Activated T-helper 1 cell treated with anti-CD3 and anti-CD28 coated beads, Interleukin-12 subunit alpha, Interleukin-12 subunit beta, Interleukin-2, Interleukin-4 antibody, amounts not matched to agents 30 ng/mL and 10 ng/mL and 1 ng/mL, durations not matched to agents 14 hours and 24 hours and 36 hours (primary cell): ENCODE data around the gene OR52I2. TPM values are rescaled to one million over a fixed set of nuclear protein-coding genes. Genes with fewer than 3 reads are reported as not detected.

Source experiments
- DNase-seq: peaks from one replicate; pipeline ENCODE4 v3.0.0; 2021; ENCODE audit warnings: low spot score
- H3K27ac Mint-ChIP-seq: one replicate; pipeline ENCODE4 v1.8.0; 2021; ENCODE audit warnings: mild to moderate bottlenecking, mixed read lengths
- H3K27me3 Mint-ChIP-seq: one replicate; pipeline ENCODE4 v1.8.0; 2022; ENCODE audit warnings: mild to moderate bottlenecking, moderate library complexity, mixed read lengths; ENCODE audit not compliant: insufficient read depth
- H3K36me3 Mint-ChIP-seq: one replicate; pipeline ENCODE4 v1.8.0; 2021; ENCODE audit warnings: low read depth, mixed read lengths
- H3K4me1 Mint-ChIP-seq: one replicate; pipeline ENCODE4 v1.8.0; 2021; ENCODE audit warnings: low read depth, mixed read lengths
- H3K4me3 Mint-ChIP-seq: one replicate; pipeline ENCODE4 v1.8.0; 2021; ENCODE audit warnings: mild to moderate bottlenecking, moderate library complexity, mixed read lengths
- H3K9me3 Mint-ChIP-seq: one replicate; pipeline ENCODE4 v1.8.0; 2021; ENCODE audit warnings: mixed read lengths
- intact Hi-C: fragments of 100-400 bp; cut with micrococcal nuclease; formaldehyde crosslinking; loops from one replicate; pipeline ENCODE4 v1.15.1; 2024
- total RNA-seq: library from RNA; stranded (reverse); gene quantifications from 2 replicates; pipeline ENCODE4 v1.2.3, GENCODE V29; 2022

The OR52I2 gene
- total RNA-seq, 1 donor from 2014 or later = not detected

DNA sequence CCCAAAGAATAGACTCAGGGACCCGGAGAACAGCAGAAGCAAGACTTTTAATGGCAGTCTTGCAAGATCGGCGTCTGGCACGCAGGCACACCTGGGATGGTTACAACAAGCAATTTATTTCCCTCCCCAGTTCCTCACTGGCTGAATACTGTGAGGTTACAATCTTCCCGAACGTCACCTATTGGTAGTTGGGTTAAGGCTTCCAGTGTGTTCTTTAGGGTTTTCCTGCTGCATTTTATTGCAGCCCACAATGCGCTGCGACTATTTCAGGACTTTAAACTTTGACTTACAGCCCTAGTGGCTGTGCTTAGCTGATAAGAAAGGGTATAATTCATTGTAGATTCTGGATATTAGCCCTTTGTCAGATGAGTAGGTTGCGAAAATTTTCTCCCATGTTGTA, 38.0 kb downstream of the OR52I2 start:
- no peak overlapping the region for H3K4me3 Mint-ChIP-seq
- no peaks in the 10 kb centered on the region for H3K9me3 Mint-ChIP-seq
- intact Hi-C loops = no loop called here
- DNase-seq = no peak
- H3K4me1 Mint-ChIP-seq = no peaks in the 10 kb centered on the region
- no peaks in the 10 kb centered on the region for H3K36me3 Mint-ChIP-seq
- H3K27me3 Mint-ChIP-seq = peaks cover 3% of the 10 kb centered on the region
- no peak overlapping the region for H3K27ac Mint-ChIP-seq

DNA sequence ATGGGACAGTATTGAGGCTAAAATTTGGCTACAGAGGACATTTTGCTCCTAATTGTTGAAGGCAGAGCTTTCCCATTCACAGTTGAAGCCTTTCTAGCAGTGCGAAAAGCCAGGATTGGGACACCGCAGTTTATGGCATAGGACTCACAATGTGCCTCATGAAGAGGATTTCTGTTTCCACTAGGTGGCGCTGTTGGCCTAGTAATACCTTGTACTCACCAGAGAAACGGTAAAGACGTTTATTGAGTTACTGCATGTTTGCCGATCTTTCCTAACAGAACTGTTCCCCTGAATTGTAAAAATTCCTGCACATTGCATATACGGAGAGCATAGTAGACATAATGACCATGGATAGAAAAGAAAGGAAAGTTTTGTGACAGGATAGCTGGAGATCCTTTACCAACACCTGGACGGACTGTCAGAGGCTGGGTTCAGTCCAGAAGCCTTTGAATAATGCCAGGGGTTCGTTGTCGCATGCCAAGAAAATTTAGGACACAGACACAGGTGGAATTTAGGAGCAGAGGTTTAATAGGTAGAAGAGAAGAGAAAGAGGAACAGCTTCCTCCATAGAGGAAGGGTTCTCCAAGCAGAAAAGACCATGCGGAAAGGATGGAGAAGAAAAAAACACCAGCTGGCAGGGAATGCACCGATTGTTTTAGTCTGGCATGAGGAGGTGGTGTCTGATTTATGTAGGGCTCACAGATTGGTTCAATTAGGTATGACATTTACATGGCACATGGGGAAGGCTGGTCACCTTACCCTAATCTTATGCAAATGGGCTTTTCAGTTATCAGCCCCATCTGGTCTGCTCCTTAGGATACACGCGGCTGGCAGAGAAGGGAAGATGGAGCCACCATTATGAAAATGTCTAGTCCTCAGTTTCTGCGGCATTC, 44.9 kb downstream of the OR52I2 start:
- Mint-ChIP-seq H3K36me3 (no peaks in the 10 kb centered on the region), H3K27me3 (peaks cover 17% of the 10 kb centered on the region), H3K27ac (no peak overlapping the region), H3K4me1 (no peaks in the 10 kb centered on the region), H3K9me3 (peaks cover 5% of the 10 kb centered on the region), H3K4me3 (no peak overlapping the region)
- intact Hi-C loops = loop anchor here (2.0 kb wide), 1 partner anchor 378 kb away; no protein-coding TSS in a partner anchor
- DNase-seq = peak; percentile 44

DNA sequence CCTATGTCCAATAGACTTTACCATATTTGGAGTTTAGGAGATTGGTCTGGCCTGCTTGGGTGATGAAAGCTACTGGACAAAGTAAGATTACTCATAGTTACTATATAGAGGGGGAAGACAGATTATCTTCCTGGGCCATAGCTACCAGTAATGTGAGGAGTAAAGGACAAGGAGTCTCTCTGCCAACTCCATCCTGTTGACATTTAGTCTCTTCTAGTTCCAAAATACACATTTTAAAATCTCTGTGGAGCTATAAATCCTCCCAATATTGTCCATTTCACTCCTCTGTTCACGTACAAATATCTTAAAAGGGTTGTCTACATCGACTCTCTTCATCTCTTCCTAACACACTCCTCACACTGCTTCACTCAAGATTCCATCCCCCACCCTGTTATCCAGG, 54.6 kb downstream of the OR52I2 start:
- H3K4me3 Mint-ChIP-seq = no peak overlapping the region
- intact Hi-C loops = loop anchor here (2.0 kb wide), 1 partner anchor 27 kb away; the partner anchor contains the start of gene TRIM68
- DNase-seq = no peak
- H3K9me3 Mint-ChIP-seq = no peaks in the 10 kb centered on the region
- H3K27ac Mint-ChIP-seq = no peak overlapping the region
- H3K36me3 Mint-ChIP-seq = no peaks in the 10 kb centered on the region
- no peaks in the 10 kb centered on the region for H3K4me1 Mint-ChIP-seq
- H3K27me3 Mint-ChIP-seq = peaks cover 8% of the 10 kb centered on the region

DNA sequence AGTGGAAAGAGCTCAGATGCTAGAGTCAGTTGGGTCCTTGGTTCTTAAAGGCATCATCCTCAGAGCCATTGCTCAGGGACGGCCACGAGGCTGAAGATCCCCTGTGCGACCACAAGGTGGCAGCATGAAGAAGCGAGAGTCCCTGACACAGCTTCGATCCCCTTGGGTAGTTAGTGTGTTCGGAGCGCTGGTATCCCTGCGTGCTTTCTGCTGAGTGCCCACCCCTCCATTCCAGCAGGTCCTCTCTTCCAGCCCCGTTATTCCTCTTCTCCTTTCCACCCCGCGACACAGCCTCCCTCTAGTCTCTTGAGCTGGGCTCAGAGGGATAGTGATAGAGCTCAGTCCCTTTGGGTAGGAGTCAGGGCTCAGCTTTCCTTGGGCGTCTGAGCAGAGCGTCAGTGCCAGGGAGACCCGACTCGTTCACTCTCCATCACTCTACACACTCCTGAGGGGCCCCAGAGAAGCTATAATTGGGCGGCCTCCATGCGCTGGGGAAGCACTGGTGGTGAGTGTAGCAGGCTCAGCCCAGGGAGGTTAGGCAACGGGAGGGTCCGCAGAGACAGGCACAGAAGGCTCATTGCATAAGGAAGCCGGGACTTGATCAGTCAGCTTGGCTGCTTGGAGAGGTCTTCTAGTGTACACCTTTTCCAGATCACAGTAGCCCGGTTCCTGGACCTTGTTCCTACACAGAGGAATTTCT, 55.6 kb downstream of the OR52I2 start, which contains the start of gene OR51D1:
TSS of gene OR51D1 (plus strand) at position 516 of the 700 bp plus-strand sequence. CDS start 2,314 bp downstream, outside the sequence.
- intact Hi-C loops = loop anchor here (1.0 to 2.0 kb wide), 4 partner anchors 28 to 1171 kb away; partner anchors contain the start of genes OR52N2 and TRIM68
- Mint-ChIP-seq H3K27me3 (peaks cover 2% of the 10 kb centered on the region), H3K27ac (no peak within 1 kb of the TSS), H3K4me1 (no peaks in the 10 kb centered on the region), H3K36me3 (no peaks in the 10 kb centered on the region), H3K9me3 (no peaks in the 10 kb centered on the region), H3K4me3 (no peak within 1 kb of the TSS)
- peak; percentile 52 for DNase-seq

DNA sequence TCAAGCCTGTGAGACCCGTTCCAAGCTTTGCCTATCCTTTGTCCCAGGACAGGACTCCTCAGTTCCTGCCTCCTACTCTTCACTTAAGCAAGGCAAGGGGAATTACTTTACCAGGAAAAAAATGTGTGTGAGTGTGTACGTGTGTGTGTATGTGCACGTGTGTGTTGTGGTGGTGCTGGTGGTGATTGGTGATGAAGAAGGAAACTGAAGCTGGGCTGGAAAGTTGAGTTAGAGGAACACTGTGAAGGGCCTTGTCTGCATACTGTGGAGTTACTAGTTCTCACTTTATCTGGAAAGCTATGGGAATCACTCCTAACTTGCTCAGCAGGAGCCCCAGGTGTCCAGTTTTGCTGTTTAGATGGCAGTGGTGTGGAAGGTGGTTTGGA, 56.1 kb downstream of the OR52I2 start:
- Mint-ChIP-seq H3K27me3 (peaks cover under 1% of the 10 kb centered on the region), H3K27ac (no peak overlapping the region), H3K36me3 (no peaks in the 10 kb centered on the region), H3K4me3 (no peak overlapping the region), H3K9me3 (no peaks in the 10 kb centered on the region), H3K4me1 (no peaks in the 10 kb centered on the region)
- intact Hi-C loops = loop anchor here (1.0 to 2.0 kb wide), 4 partner anchors 29 to 1171 kb away; partner anchors contain the start of genes OR52N2 and TRIM68
- DNase-seq = no peak

DNA sequence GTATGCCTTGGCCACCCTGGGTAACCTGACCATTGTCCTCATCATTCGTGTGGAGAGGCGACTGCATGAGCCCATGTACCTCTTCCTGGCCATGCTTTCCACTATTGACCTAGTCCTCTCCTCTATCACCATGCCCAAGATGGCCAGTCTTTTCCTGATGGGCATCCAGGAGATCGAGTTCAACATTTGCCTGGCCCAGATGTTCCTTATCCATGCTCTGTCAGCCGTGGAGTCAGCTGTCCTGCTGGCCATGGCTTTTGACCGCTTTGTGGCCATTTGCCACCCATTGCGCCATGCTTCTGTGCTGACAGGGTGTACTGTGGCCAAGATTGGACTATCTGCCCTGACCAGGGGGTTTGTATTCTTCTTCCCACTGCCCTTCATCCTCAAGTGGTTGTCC, 58.4 kb downstream of the OR52I2 start:
- no peak overlapping the region for H3K27ac Mint-ChIP-seq

DNA sequence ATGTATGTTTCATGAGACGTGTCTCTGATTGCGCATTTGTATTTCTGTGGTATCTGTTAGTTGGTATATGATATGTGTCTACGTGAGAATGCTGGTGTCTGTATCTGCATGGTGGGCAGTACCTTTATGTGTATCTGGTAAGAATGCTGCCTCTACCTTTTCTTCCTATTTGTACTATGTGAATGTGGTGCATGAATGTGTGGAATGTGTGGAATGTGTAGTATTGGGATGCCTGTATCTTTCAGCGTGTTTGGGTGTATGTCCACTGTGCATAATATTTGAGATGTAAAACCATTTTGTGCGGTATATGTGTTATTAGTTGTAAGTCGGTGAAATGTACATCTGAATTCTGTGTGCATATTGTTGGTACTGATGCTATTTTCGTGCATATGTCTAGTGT, 60.0 kb downstream of the OR52I2 start:
- no peak for DNase-seq
- Mint-ChIP-seq H3K4me1 (no peaks in the 10 kb centered on the region), H3K27me3 (peaks cover 4% of the 10 kb centered on the region), H3K36me3 (no peaks in the 10 kb centered on the region), H3K27ac (no peak overlapping the region), H3K9me3 (no peaks in the 10 kb centered on the region), H3K4me3 (no peak overlapping the region)
- intact Hi-C loops = no loop called here

More for the DNA sequence above, 58.4 kb downstream of the OR52I2 start:
- no peak overlapping the region for H3K4me3 Mint-ChIP-seq
- H3K9me3 Mint-ChIP-seq = no peaks in the 10 kb centered on the region
- H3K27me3 Mint-ChIP-seq = peaks cover 4% of the 10 kb centered on the region
- no peaks in the 10 kb centered on the region for H3K4me1 Mint-ChIP-seq
- H3K36me3 Mint-ChIP-seq = no peaks in the 10 kb centered on the region
- DNase-seq = no peak
- intact Hi-C loops = no loop called here

DNA sequence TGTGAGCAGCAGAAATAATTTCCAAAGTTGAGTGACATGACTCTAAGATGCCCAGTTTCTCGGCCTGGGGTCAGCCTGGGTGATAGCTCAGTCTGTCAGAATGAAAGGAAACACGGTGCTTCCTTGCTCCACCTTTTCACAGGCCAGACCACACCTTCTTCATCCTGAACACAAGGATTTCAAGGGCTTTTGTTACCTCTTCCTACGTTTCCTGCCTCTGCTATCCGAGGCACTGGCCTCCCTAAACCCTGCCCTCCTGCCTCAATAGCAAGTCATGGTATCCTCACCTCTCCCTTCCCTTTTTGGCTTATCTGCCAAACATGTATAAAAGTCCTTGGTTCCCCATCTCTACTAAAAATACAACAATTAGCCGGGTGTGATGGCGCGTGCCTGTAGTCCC, 60.5 kb downstream of the OR52I2 start:
- H3K9me3 Mint-ChIP-seq = no peaks in the 10 kb centered on the region
- no peaks in the 10 kb centered on the region for H3K36me3 Mint-ChIP-seq
- no peak overlapping the region for H3K4me3 Mint-ChIP-seq
- peaks cover 4% of the 10 kb centered on the region for H3K27me3 Mint-ChIP-seq
- no peak overlapping the region for H3K27ac Mint-ChIP-seq
- no peaks in the 10 kb centered on the region for H3K4me1 Mint-ChIP-seq
- intact Hi-C loops = no loop called here
- no peak for DNase-seq

Other genes with a start within 250 kb of the OR52I2 start
- gene OR52B4, start 213.4 kb upstream of the OR52I2 start, total RNA-seq = not detected in 2 replicates
- gene TRIM21, start 188.0 kb upstream of the OR52I2 start, total RNA-seq = 28.8 and 31.6 TPM in 2 replicates
- gene OR52K2, start 132.4 kb upstream of the OR52I2 start, total RNA-seq = not detected in 2 replicates
- gene OR52K1, start 99.1 kb upstream of the OR52I2 start, total RNA-seq = not detected in 2 replicates
- gene OR52M1, start 36.6 kb upstream of the OR52I2 start, total RNA-seq = not detected in 2 replicates
- gene OR52I1, start 12.3 kb downstream of the OR52I2 start, total RNA-seq = not detected in 2 replicates
- 8.2 and 9.4 TPM in 2 replicates for gene TRIM68, start 26.5 kb downstream of the OR52I2 start, total RNA-seq
- gene OR51D1, start 55.7 kb downstream of the OR52I2 start, total RNA-seq = not detected in 2 replicates
- not detected in 2 replicates for gene OR51E1, start 62.2 kb downstream of the OR52I2 start, total RNA-seq
- not detected in 2 replicates for gene OR51E2, start 116.1 kb downstream of the OR52I2 start, total RNA-seq
- gene MMP26, start 123.0 kb downstream of the OR52I2 start, total RNA-seq = not detected in 2 replicates
- gene OR51F1, start 188.2 kb downstream of the OR52I2 start, total RNA-seq = not detected in 2 replicates
- gene OR52R1, start 222.6 kb downstream of the OR52I2 start, total RNA-seq = not detected in 2 replicates
- gene OR51F2, start 239.6 kb downstream of the OR52I2 start, total RNA-seq = not detected in 2 replicates